ENCODE results near the gene ERCC2.

GRCh38 chr19:45408121-45408520 lies 37.7 kb upstream of the ERCC2 start:
- TF ChIP-seq POLR2A (IDR thresholded peaks at IDR 0.05; ENCODE audit: low read depth, low read length) (no peak), PAX5 (IDR thresholded peaks at IDR 0.05; ENCODE audit: insufficient read depth, low read length, severe bottlenecking) (no peak)

All from GM12891 (cell line).